HEK293 (cell line): ENCODE data around the gene CSGALNACT2.

Source experiments
- CTCF ChIA-PET: fragments of 350-600 bp; formaldehyde crosslinking; extraction: SDS; loops from one replicate; lab custom pipeline; 2021; ENCODE audit warnings: antibody characterized with exemption; lab: Yijun Ruan, JAX
- POLR2A ChIA-PET: fragments of 300-600 bp; formaldehyde crosslinking; extraction: SDS; loops from one replicate; lab custom pipeline; 2020; ENCODE audit warnings: antibody characterized with exemption, inconsistent platforms; lab: Yijun Ruan, JAX
- H3K27ac ChIP-seq: fragments of 200-500 bp; sonication (Bioruptor generic); 2 replicates; pipeline ENCODE4 v1.5.1; 2014; ENCODE audit warnings: low read depth, low read length, control low read depth, inconsistent platforms; ENCODE audit errors: extremely low read depth
- H3K36me3 ChIP-seq, 2 experiments: fragments of 200-500 bp in 1 of 2; sonication (Bioruptor generic) in 1 of 2; 1 replicate in 1 of 2; 2 replicates in 1 of 2; pipeline ENCODE4 v1.5.1; 2014 to 2017; ENCODE audit warnings: inconsistent platforms in 2 of 2, low read length in 2 of 2; ENCODE audit not compliant: control insufficient read depth in 2 of 2, insufficient read depth in 1 of 2
- H3K4me1 ChIP-seq: fragments of 200-500 bp; sonication (Bioruptor generic); 2 replicates; pipeline ENCODE4 v1.5.1; 2014; ENCODE audit warnings: mild to moderate bottlenecking, low read length, inconsistent platforms; ENCODE audit not compliant: control insufficient read depth, insufficient read depth
- H3K4me3 ChIP-seq: 2 replicates; pipeline ENCODE4 v1.5.1; 2011; ENCODE audit warnings: low read depth, mild to moderate bottlenecking, control low read depth, low read length, moderate library complexity
- H3K9me3 ChIP-seq: fragments of 200-500 bp; sonication (Bioruptor generic); 2 replicates; pipeline ENCODE4 v1.5.1; 2014; ENCODE audit warnings: low read depth, low read length, inconsistent platforms; ENCODE audit not compliant: control insufficient read depth, insufficient read depth
- AEBP2 ChIP-seq: fragments of 450-650 bp; formaldehyde crosslinking; IDR thresholded peaks from 2 replicates; pipeline ENCODE4 v1.5.1; 2016; ENCODE audit warnings: missing biosample characterization, missing genetic modification characterization, borderline replicate concordance
- INSM2 ChIP-seq: fragments of 450-650 bp; formaldehyde crosslinking; IDR thresholded peaks from 2 replicates; pipeline ENCODE4 v1.5.1; 2016; ENCODE audit warnings: missing biosample characterization, missing genetic modification characterization
- OVOL3 ChIP-seq: fragments of 450-650 bp; formaldehyde crosslinking; IDR thresholded peaks from 2 replicates; pipeline ENCODE4 v1.5.1; 2016; ENCODE audit warnings: missing biosample characterization, missing genetic modification characterization
- SCRT2 ChIP-seq: fragments of 450-650 bp; formaldehyde crosslinking; IDR thresholded peaks from 2 replicates; pipeline ENCODE4 v1.5.1; 2016; ENCODE audit warnings: missing biosample characterization, missing genetic modification characterization
- TCF7L2 ChIP-seq: IDR thresholded peaks from 2 replicates; pipeline ENCODE4 v1.6.1; 2011; ENCODE audit warnings: low read depth, mild to moderate bottlenecking, inconsistent platforms, low read length, moderate library complexity, borderline replicate concordance
- ZFP69B ChIP-seq: fragments of 450-650 bp; formaldehyde crosslinking; IDR thresholded peaks from 2 replicates; pipeline ENCODE4 v1.5.1; 2016; ENCODE audit warnings: missing biosample characterization, missing genetic modification characterization
- ZNF239 ChIP-seq: fragments of 450-650 bp; formaldehyde crosslinking; IDR thresholded peaks from 2 replicates; pipeline ENCODE4 v1.5.1; 2016; ENCODE audit warnings: missing biosample characterization, missing genetic modification characterization
- ZNF266 ChIP-seq: fragments of 450-650 bp; formaldehyde crosslinking; IDR thresholded peaks from 2 replicates; pipeline ENCODE4 v1.5.1; 2016; ENCODE audit warnings: missing biosample characterization, missing genetic modification characterization, low read depth
- ZNF274 ChIP-seq, 2 experiments: fragments of 200-500 bp in 1 of 2; fragments of 450-650 bp in 1 of 2; sonication (Bioruptor generic) in 1 of 2; formaldehyde crosslinking in 1 of 2; IDR thresholded peaks; 2 replicates each; pipeline versions ENCODE4 v1.5.1 to v1.6.1; 2014 to 2016; ENCODE audit warnings: borderline replicate concordance in 1 of 2, inconsistent platforms in 1 of 2, low read length in 1 of 2, missing biosample characterization in 1 of 2, missing genetic modification characterization in 1 of 2
- ZNF341 ChIP-seq: fragments of 450-650 bp; formaldehyde crosslinking; IDR thresholded peaks from 2 replicates; pipeline ENCODE4; 2016; ENCODE audit warnings: low read depth, missing biosample characterization, missing genetic modification characterization
- ZNF37A ChIP-seq: fragments of 450-650 bp; IDR thresholded peaks from 2 replicates; pipeline ENCODE4 v1.5.1; 2018; ENCODE audit warnings: missing biosample characterization, missing genetic modification characterization
- ZNF558 ChIP-seq: fragments of 450-650 bp; formaldehyde crosslinking; IDR thresholded peaks from 2 replicates; pipeline ENCODE4 v1.5.1; 2016; ENCODE audit warnings: missing biosample characterization, missing genetic modification characterization
- ZNF701 ChIP-seq: fragments of 450-650 bp; formaldehyde crosslinking; IDR thresholded peaks from 2 replicates; pipeline ENCODE4 v1.5.1; 2016; ENCODE audit warnings: missing biosample characterization, missing genetic modification characterization
- ZNF776 ChIP-seq: fragments of 450-650 bp; formaldehyde crosslinking; IDR thresholded peaks from 2 replicates; pipeline ENCODE4 v1.5.0; 2017; ENCODE audit warnings: missing biosample characterization, missing genetic modification characterization, borderline replicate concordance
- TF ChIP-seq, protein P1 (sequence below): fragments of 450-650 bp; formaldehyde crosslinking; IDR thresholded peaks from 2 replicates; pipeline ENCODE4 v1.5.1; 2016; ENCODE audit warnings: missing biosample characterization, missing genetic modification characterization
- TF ChIP-seq, protein P2 (sequence below): fragments of 450-650 bp; formaldehyde crosslinking; IDR thresholded peaks from 2 replicates; pipeline ENCODE4 v1.5.1; 2016; ENCODE audit warnings: missing biosample characterization, missing genetic modification characterization
- TF ChIP-seq, protein P3 (sequence below): fragments of 450-650 bp; formaldehyde crosslinking; IDR thresholded peaks from 2 replicates; pipeline ENCODE4 v1.5.1; 2017; ENCODE audit warnings: missing biosample characterization, missing genetic modification characterization
- TF ChIP-seq, protein P4 (sequence below): fragments of 450-650 bp; formaldehyde crosslinking; conservative IDR thresholded peaks from 2 replicates; pipeline ENCODE4 v1.5.1; 2016; ENCODE audit warnings: low read depth, missing biosample characterization, missing genetic modification characterization

CSGALNACT2 gene

GRCh38 chr10:43197834-43198681, 59.8 kb downstream of the CSGALNACT2 start:
- TF ChIP-seq, protein P1, sequence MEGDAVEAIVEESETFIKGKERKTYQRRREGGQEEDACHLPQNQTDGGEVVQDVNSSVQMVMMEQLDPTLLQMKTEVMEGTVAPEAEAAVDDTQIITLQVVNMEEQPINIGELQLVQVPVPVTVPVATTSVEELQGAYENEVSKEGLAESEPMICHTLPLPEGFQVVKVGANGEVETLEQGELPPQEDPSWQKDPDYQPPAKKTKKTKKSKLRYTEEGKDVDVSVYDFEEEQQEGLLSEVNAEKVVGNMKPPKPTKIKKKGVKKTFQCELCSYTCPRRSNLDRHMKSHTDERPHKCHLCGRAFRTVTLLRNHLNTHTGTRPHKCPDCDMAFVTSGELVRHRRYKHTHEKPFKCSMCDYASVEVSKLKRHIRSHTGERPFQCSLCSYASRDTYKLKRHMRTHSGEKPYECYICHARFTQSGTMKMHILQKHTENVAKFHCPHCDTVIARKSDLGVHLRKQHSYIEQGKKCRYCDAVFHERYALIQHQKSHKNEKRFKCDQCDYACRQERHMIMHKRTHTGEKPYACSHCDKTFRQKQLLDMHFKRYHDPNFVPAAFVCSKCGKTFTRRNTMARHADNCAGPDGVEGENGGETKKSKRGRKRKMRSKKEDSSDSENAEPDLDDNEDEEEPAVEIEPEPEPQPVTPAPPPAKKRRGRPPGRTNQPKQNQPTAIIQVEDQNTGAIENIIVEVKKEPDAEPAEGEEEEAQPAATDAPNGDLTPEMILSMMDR (tag by site-specific recombination): 0 out of 2 replicates have a peak, but pooled peaks have one; percentile 53
- TF ChIP-seq ZNF274 (IDR thresholded peaks at IDR 0.05; ENCODE audit: low read length): no peak
- TF ChIP-seq ZNF274 (tag by site-specific recombination; IDR thresholded peaks at IDR 0.05; ENCODE audit: borderline replicate concordance): no peak
- Histone ChIP-seq H3K36me3 (no peaks in the 10 kb centered on the region), H3K4me3 (no peak overlapping the region), H3K9me3 (no peaks in the 10 kb centered on the region), H3K4me1 (no peaks in the 10 kb centered on the region), H3K27ac (no peak overlapping the region)
- CTCF ChIA-PET: interaction anchor here (0.8 to 1.1 kb wide), 2 partner anchors 17 kb away, joined by 3 to 4 read pairs; no protein-coding TSS in a partner anchor
- POLR2A ChIA-PET: no interaction called here

- Histone ChIP-seq H3K27ac (no peak overlapping the region), H3K4me1 (no peaks in the 10 kb centered on the region), H3K36me3 (no peaks in the 10 kb centered on the region), H3K9me3 (no peaks in the 10 kb centered on the region), H3K4me3 (no peak overlapping the region)
- POLR2A ChIA-PET: no interaction called here
- CTCF ChIA-PET: no interaction called here
- no peak for TF ChIP-seq OVOL3
- no peak for TF ChIP-seq ZNF266
- TF ChIP-seq, protein P2, sequence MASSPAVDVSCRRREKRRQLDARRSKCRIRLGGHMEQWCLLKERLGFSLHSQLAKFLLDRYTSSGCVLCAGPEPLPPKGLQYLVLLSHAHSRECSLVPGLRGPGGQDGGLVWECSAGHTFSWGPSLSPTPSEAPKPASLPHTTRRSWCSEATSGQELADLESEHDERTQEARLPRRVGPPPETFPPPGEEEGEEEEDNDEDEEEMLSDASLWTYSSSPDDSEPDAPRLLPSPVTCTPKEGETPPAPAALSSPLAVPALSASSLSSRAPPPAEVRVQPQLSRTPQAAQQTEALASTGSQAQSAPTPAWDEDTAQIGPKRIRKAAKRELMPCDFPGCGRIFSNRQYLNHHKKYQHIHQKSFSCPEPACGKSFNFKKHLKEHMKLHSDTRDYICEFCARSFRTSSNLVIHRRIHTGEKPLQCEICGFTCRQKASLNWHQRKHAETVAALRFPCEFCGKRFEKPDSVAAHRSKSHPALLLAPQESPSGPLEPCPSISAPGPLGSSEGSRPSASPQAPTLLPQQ (tag by site-specific recombination): no peak
- no peak for TF ChIP-seq ZNF701
- TF ChIP-seq TCF7L2: no peak
- TF ChIP-seq AEBP2: no peak
- TF ChIP-seq, protein P3, sequence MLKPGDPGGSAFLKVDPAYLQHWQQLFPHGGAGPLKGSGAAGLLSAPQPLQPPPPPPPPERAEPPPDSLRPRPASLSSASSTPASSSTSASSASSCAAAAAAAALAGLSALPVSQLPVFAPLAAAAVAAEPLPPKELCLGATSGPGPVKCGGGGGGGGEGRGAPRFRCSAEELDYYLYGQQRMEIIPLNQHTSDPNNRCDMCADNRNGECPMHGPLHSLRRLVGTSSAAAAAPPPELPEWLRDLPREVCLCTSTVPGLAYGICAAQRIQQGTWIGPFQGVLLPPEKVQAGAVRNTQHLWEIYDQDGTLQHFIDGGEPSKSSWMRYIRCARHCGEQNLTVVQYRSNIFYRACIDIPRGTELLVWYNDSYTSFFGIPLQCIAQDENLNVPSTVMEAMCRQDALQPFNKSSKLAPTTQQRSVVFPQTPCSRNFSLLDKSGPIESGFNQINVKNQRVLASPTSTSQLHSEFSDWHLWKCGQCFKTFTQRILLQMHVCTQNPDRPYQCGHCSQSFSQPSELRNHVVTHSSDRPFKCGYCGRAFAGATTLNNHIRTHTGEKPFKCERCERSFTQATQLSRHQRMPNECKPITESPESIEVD: no peak
- no peak for TF ChIP-seq ZNF239 (tag by site-specific recombination)
- TF ChIP-seq INSM2 (tag by site-specific recombination): no peak
- TF ChIP-seq ZNF37A (tag by site-specific recombination): no peak
- no peak for TF ChIP-seq ZNF558
- no peak for TF ChIP-seq SCRT2 (tag by site-specific recombination)
- TF ChIP-seq ZNF776: no peak
- no peak for TF ChIP-seq ZNF341 (tag by site-specific recombination)
- TF ChIP-seq, protein P4, sequence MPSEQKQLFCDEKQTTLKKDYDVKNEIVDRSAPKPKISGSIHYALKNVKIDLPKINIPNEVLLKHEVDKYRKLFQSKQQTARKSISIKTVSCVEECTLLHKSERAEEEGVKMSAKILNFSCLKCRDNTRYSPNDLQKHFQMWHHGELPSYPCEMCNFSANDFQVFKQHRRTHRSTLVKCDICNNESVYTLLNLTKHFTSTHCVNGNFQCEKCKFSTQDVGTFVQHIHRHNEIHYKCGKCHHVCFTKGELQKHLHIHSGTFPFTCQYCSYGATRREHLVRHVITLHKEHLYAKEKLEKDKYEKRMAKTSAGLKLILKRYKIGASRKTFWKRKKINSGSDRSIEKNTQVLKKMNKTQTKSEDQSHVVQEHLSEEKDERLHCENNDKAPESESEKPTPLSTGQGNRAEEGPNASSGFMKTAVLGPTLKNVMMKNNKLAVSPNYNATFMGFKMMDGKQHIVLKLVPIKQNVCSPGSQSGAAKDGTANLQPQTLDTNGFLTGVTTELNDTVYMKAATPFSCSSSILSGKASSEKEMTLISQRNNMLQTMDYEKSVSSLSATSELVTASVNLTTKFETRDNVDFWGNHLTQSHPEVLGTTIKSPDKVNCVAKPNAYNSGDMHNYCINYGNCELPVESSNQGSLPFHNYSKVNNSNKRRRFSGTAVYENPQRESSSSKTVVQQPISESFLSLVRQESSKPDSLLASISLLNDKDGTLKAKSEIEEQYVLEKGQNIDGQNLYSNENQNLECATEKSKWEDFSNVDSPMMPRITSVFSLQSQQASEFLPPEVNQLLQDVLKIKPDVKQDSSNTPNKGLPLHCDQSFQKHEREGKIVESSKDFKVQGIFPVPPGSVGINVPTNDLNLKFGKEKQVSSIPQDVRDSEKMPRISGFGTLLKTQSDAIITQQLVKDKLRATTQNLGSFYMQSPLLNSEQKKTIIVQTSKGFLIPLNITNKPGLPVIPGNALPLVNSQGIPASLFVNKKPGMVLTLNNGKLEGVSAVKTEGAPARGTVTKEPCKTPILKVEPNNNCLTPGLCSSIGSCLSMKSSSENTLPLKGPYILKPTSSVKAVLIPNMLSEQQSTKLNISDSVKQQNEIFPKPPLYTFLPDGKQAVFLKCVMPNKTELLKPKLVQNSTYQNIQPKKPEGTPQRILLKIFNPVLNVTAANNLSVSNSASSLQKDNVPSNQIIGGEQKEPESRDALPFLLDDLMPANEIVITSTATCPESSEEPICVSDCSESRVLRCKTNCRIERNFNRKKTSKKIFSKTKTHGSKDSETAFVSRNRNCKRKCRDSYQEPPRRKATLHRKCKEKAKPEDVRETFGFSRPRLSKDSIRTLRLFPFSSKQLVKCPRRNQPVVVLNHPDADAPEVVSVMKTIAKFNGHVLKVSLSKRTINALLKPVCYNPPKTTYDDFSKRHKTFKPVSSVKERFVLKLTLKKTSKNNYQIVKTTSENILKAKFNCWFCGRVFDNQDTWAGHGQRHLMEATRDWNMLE (tag by site-specific recombination): no peak
- no peak for TF ChIP-seq ZFP69B (tag by site-specific recombination)
Measured at GRCh38 chr10:43198682-43199005, 60.4 kb downstream of the CSGALNACT2 start.
